SK-N-MC (cell line): ENCODE data around the gene ZDHHC1.

ENCODE experiments used
- EZH2 ChIP-seq: fragments of 200-600 bp; sonication (generic); IDR thresholded peaks from one replicate; pipeline ENCODE4 v1.6.1; 2017; ENCODE audit warnings: antibody characterized with exemption
- POLR2AphosphoS5 ChIP-seq: IDR thresholded peaks from 2 replicates; pipeline ENCODE4 v1.6.1; 2012; ENCODE audit warnings: mild to moderate bottlenecking, low read depth, low read length, borderline replicate concordance

- no peak for TF ChIP-seq POLR2AphosphoS5
- TF ChIP-seq EZH2, result no peak
These were observed 29.2 kb upstream of the ZDHHC1 start for GRCh38 chr16:67445441-67445912.
